A673 (cell line): Measurements from ENCODE around the gene RASSF7.

Source experiments
- EZH2 ChIP-seq: fragments of 200-600 bp; sonication (generic); IDR thresholded peaks from 2 replicates; pipeline ENCODE4 v1.6.1; 2017; ENCODE audit warnings: borderline replicate concordance, low read depth, mild to moderate bottlenecking, mixed read lengths, antibody characterized with exemption, low read length; ENCODE audit not compliant: poor library complexity, severe bottlenecking
- TF ChIP-seq, protein P1 (sequence below): fragments of 300-800, 200-600 bp; sonication (generic); conservative IDR thresholded peaks from 2 replicates; pipeline ENCODE4 v1.5.1; 2017; ENCODE audit warnings: low read depth, mild to moderate bottlenecking, antibody characterized with exemption, low read length, moderate library complexity, mixed read lengths

DNA sequence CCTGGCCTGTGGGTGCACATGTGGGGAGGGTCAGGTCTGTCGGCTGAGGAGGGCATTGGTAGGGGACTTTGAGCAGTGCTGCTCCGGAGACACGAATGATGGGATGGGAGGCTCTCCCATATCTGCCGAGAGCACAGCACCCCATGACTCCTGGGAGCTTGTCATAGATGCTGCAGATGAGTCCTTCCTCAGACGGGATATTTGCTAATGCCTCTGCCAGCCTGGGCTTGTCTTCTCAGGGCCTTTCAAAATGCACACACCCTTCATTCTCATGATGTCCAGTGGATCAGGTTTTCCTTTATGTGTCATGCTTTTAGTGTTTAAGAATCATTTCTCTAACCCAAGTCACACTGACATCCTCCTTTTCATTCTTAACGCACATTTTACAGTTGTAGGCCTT is 45.6 kb upstream of the RASSF7 start:
- no peak for TF ChIP-seq EZH2
- TF ChIP-seq, protein P1, sequence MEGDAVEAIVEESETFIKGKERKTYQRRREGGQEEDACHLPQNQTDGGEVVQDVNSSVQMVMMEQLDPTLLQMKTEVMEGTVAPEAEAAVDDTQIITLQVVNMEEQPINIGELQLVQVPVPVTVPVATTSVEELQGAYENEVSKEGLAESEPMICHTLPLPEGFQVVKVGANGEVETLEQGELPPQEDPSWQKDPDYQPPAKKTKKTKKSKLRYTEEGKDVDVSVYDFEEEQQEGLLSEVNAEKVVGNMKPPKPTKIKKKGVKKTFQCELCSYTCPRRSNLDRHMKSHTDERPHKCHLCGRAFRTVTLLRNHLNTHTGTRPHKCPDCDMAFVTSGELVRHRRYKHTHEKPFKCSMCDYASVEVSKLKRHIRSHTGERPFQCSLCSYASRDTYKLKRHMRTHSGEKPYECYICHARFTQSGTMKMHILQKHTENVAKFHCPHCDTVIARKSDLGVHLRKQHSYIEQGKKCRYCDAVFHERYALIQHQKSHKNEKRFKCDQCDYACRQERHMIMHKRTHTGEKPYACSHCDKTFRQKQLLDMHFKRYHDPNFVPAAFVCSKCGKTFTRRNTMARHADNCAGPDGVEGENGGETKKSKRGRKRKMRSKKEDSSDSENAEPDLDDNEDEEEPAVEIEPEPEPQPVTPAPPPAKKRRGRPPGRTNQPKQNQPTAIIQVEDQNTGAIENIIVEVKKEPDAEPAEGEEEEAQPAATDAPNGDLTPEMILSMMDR = no peak
